ENCODE measurements around the gene RNASE13. TPM values are rescaled to one million over a fixed set of nuclear protein-coding genes. Genes with fewer than 3 reads are reported as not detected.
A peak's percentile ranks its signal among the peaks of the same experiment; 100 is the strongest.

Gene RNASE13
- total RNA-seq, 2 experiments from 2014 or later = not detected

DNA sequence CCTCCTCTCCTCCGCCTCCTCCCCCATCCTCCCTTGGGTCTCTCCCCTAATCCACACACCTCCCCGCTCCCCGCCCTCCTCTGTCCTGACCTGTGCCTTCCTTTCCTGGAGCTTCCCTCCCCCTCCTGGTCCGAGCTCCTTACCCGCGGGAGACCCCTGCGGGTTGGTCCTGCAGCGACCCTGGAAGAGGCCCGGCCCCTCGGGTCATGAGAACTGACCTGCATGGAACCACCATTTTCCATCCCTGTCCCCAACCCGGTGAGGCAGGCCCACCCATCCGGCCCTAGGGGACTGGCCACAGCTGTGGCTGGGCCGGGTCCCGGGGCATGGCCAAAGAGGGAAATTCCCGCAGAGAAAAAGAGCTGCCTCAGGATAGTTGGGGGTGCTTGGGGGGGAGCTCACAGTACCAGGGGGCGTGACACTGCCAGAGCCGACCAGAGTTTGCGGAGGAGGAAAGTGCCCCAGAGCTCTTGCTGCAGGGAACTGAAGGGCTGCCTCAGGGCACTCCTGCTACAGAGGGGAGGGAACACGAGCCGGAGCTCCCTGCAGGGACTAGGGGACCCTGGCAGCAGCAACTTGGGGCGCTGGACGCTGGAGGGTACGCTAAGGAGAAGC lies 36.1 kb upstream of the RNASE13 start:
- Histone ChIP-seq H3K36me3 (ENCODE audit: insufficient read depth, low read length) (no peaks in the 10 kb centered on the region), H3K4me2 (ENCODE audit: low read length) (peak overlapping the region; percentile 87), H2AFZ (ENCODE audit: low read length) (peak overlapping the region; percentile 60; the same call in 1 of the 2 replicates), H4K20me1 (ENCODE audit: insufficient read depth, low read length) (no peaks in the 10 kb centered on the region), H3K79me2 (ENCODE audit: insufficient read depth, low read depth, low read length) (no peaks in the 10 kb centered on the region), H3K9me2 (ENCODE audit: insufficient read depth, low read length) (no peaks in the 10 kb centered on the region), H3K4me3 (ENCODE audit: low read depth, low read length, poor library complexity, severe bottlenecking) (peak overlapping the region; percentile 68), H3K27ac (ENCODE audit: low read depth, low read length, poor library complexity, severe bottlenecking) (peak overlapping the region; percentile 20), H3K4me1 (ENCODE audit: insufficient read depth, low read length, poor library complexity, severe bottlenecking) (peaks cover 41% of the 10 kb centered on the region), H3K9me3 (ENCODE audit: low read length) (no peaks in the 10 kb centered on the region)
- no peak for TF ChIP-seq EZH2phosphoT487 (IDR thresholded peaks at IDR 0.05; ENCODE audit: borderline replicate concordance, low read depth, low read length)
- TF ChIP-seq, protein P1, sequence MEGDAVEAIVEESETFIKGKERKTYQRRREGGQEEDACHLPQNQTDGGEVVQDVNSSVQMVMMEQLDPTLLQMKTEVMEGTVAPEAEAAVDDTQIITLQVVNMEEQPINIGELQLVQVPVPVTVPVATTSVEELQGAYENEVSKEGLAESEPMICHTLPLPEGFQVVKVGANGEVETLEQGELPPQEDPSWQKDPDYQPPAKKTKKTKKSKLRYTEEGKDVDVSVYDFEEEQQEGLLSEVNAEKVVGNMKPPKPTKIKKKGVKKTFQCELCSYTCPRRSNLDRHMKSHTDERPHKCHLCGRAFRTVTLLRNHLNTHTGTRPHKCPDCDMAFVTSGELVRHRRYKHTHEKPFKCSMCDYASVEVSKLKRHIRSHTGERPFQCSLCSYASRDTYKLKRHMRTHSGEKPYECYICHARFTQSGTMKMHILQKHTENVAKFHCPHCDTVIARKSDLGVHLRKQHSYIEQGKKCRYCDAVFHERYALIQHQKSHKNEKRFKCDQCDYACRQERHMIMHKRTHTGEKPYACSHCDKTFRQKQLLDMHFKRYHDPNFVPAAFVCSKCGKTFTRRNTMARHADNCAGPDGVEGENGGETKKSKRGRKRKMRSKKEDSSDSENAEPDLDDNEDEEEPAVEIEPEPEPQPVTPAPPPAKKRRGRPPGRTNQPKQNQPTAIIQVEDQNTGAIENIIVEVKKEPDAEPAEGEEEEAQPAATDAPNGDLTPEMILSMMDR (conservative IDR thresholded peaks at IDR 0.05; ENCODE audit: low read length) = 0 out of 2 replicates have a peak, but pooled peaks have one; percentile 21
- intact Hi-C loops (cut with micrococcal nuclease; ENCODE audit: unreplicated experiment) = loop anchor here (1.0 to 2.0 kb wide), 2 partner anchors 16 to 33 kb away; no protein-coding TSS in a partner anchor
- ChIA-PET POLR2A (interaction anchor here (0.6 to 2.7 kb wide), 11 partner anchors 9 to 970 kb away, joined by 3 to 31 read pairs (median 4); no protein-coding TSS in a partner anchor), CTCF (ENCODE audit: unreplicated experiment) (interaction anchor here (0.6 to 2.0 kb wide), 10 partner anchors 8 to 56 kb away, joined by 3 to 16 read pairs (median 6); no protein-coding TSS in a partner anchor)
- no peak for DNase-seq (ENCODE audit: low spot score)
- BruUV-seq (replicated peaks) = no TSS peak

DNA sequence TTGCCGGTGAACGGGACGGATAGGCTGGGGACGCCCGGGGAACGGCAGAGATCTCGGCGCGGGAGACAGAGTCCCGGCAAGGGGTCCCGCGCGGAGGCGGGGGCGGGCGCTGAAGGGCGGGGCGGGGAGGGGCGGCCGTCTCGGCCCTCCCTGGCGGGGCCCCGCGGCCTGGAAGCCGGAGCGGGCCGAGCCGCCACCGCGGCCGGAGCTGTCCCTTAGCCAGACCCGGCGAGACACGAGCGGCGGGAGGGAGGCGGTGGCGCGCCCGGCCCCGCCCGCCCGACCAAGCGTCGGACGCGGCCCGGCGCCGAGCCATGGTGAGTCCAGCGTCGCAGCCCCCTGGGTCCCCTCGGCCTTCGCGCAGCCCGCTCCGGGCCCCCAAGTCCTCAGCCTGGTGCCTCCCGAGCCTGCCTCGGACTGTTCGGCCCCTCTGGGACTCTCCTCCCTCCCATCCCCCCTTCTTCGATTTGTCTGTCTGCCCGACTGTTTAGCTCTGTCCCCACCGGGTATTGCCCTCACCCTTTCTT lies 35.5 kb upstream of the RNASE13 start, which contains the start of gene ARHGEF40:
TSS of gene ARHGEF40 (plus strand) at position 222 of the 527 bp plus-strand sequence. CDS start at position 315, 93 bp downstream.
- Histone ChIP-seq H3K36me3 (ENCODE audit: insufficient read depth, low read length) (no peaks in the 10 kb centered on the region), H3K27ac (ENCODE audit: low read depth, low read length, poor library complexity, severe bottlenecking) (peak within 1 kb of the TSS; percentile 20), H3K4me1 (ENCODE audit: insufficient read depth, low read length, poor library complexity, severe bottlenecking) (peaks cover 41% of the 10 kb centered on the region), H3K9me3 (ENCODE audit: low read length) (no peaks in the 10 kb centered on the region), H3K4me3 (ENCODE audit: low read depth, low read length, poor library complexity, severe bottlenecking) (peak within 1 kb of the TSS; percentile 68), H3K4me2 (ENCODE audit: low read length) (peak within 1 kb of the TSS; percentile 87), H3K79me2 (ENCODE audit: insufficient read depth, low read depth, low read length) (no peaks in the 10 kb centered on the region), H2AFZ (ENCODE audit: low read length) (peak within 1 kb of the TSS; percentile 60; the same call in 1 of the 2 replicates), H3K9me2 (ENCODE audit: insufficient read depth, low read length) (no peaks in the 10 kb centered on the region), H4K20me1 (ENCODE audit: insufficient read depth, low read length) (no peaks in the 10 kb centered on the region)
- DNase-seq (ENCODE audit: low spot score) = peak; percentile 36
- intact Hi-C loops (cut with micrococcal nuclease; ENCODE audit: unreplicated experiment) = loop anchor here (2.0 kb wide), 1 partner anchor 17 kb away; no protein-coding TSS in a partner anchor
- no TSS peak for BruUV-seq (replicated peaks)
- ChIA-PET POLR2A (interaction anchor here (0.6 to 2.7 kb wide), 8 partner anchors 14 to 971 kb away, joined by 3 to 31 read pairs (median 4); no protein-coding TSS in a partner anchor), CTCF (ENCODE audit: unreplicated experiment) (interaction anchor here (0.6 to 2.0 kb wide), 6 partner anchors 9 to 55 kb away, joined by 3 to 16 read pairs (median 6); no protein-coding TSS in a partner anchor)
- TF ChIP-seq EZH2phosphoT487 (IDR thresholded peaks at IDR 0.05; ENCODE audit: borderline replicate concordance, low read depth, low read length) = no peak
- TF ChIP-seq, protein P1 (conservative IDR thresholded peaks at IDR 0.05; ENCODE audit: low read length) = no peak
